Stimulated activated naive CD4-positive, alpha-beta T cell (primary cell): ENCODE measurements around the gene GAL.

Source experiments
- DNase-seq, 6 experiments: peaks; one replicate each; lab custom pipeline; 2025; lab: John Stamatoyannopoulos, UW

The GAL gene

GRCh38 chr11:68658661-68659060 lies 25.7 kb upstream of the GAL start:
- DNase-seq: no peak

DNA sequence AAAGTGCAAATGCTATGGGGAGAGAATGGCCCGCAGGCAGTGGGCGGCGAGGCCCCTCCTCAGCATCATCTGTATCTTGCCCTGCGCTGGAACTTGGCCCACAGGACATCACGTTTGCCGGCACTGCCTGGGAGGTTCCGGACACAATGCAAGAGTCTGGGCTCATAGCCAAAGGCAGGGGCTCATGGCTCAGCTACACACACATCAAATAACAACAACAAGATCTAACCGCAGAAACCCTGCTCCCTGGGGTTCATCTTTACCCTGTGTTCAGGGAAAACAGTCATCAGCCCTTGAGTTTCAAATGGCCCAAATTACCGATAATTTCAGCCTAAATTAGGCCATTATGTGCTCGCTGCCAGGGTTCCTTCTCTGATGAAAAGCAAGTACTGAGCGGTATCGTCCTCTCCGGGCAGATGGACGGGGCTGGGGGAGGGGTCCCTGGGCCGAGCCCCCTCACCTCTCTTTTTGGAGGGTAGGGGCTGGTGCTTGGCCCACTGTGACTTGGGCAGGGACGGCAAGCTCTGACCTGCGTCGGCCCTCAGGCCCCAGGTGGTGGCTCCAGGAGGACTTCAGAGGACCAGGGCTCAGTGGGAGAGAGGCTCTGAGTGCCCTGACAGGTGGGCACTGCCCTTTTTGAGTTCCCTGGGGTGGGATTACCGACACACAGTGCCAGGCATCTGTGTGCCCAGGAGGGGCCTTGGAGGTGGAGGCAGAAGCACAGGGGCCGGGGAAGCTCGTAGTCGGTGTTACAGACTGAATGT lies 25.0 kb upstream of the GAL start:
- DNase-seq: no peak

DNA sequence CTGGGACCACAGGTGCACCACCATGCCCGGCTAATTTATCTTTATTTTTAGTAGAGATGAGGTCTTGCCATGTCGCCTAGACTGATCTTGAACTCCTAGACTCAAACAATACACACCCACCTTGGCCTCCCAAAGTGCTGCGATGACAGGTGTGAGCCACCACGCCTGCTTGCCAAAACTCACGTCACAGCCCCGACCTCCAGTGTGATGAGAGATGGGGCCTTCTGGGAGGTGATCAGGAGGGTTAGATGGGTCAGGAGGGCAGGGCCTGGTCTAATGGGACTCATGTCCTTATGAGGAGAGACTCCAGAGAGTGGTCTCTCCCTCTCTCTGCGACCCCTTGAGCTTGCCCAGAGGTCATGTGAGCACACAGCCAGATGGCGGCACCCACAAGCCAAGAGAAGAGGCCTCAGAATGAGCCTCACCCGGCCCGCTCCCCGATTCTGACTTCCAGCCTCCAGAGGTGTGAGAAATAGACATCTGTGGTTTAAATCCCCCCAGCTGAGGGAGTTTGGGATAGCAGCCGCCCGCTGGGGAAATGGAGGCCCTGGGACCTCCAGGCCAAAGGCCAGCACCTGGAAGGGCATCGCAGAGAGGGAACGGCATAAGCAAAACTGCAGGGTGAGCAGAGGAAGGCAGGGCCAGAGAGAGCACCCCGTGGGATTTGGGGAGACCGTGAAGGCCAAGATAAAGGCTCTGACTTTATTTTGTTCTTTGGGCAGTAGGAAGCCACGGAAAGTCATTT lies 24.1 kb upstream of the GAL start:
- no peak for DNase-seq

DNA sequence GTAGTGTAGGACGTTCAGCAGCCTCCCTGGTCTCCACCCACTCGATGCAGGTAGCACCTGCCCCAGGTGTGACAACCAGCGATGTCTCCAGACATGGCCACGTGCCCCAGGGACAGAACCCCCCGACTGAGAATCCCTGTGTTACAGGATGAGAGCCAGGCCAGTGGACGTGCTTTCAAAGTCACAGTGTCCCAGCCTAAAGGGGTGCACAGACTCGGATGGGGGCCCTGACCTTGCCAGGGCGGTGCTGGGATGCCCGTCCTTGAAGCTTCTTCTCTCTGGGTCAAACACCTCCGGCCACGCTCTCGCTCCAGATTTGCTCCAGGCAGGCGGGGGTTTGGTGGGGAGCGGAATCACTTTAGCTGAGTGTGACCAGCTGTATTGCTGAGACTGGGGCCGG lies 23.3 kb upstream of the GAL start:
- DNase-seq: no peak

DNA sequence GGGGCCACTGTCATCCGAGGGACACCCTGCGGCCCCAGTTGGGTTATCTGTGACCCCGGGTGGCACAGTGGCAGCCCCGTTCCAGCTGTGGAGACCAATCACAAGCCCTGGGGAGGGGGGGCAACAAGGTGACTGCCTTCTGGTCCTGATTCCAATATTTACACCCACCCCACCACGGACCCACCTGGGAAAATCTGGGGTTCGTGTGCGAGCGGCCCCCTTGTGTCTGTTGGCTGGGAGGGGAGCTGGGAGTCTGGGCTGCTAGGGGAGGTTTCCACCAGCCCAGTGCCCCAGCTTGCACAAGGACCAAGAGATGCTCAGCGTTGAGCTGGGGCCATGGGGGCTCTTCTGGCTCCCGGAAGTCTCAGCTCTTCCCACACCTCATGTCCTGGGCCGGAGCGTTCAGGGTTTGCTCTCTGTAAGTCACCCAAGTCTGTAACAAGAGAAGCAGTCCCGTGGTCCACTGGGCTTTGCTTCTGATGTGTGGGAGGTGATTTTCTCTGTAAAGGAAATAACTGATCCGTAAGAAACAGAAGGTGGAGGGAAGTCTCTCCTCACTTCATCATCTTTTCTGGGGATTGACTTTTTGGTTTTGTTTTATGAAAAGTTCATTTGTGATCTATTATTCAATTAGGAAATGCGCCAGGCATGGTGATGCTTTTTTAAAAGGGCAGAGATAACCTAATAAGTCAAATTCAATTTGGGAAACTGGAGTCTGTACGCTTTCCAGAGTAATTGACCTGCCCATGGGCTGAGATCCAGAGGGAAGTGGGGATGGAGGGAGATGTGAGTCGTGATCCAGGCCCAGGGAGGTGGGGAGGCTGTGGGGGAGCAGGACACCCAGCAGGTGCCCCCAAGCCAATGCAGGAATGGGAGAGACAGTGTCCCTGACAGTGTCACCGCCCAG lies 22.4 kb upstream of the GAL start:
- no peak for DNase-seq

- no peak for DNase-seq
Measured at GRCh38 chr11:68663482-68664010, 20.8 kb upstream of the GAL start.

DNA sequence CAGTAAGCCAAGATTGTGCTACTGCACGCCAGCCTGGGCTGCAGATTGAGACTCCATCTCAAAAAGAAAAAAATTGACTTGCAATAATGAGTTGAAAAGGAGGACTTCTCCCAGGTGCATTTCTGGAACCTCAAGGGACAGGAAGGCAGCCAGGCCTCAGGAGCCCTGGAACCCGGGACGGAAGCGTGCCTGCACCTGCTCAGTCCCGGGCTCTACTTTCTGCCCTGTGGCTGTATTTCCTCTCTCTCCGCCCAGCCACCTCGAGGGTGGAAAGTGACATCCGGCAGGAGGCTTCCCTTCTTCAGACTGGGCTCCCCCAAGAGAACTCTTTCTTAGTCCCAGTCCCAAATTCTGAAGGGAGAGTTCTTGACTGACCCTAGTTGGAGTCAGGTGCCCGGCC lies 20.2 kb upstream of the GAL start:
- DNase-seq: no peak

GRCh38 chr11:68664906-68665305 lies 19.4 kb upstream of the GAL start:
- no peak for DNase-seq

DNA sequence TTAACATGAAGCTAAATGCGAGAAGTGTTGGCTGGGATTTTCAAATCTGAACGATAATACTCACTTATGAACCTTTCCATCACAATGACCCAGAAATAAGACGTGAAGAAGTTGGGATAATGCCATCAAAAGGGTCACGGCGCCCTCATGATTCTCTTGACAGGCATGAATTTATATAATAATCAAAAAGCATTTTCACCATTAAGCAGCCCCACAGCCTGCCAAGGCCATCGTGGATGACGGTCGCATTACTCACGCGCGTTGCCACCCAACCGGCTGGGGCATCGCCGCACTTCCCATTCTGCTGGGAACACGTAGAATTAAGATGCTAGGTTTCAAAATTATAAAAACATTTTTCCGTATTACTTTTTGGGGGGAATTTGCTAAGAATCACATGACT lies 18.9 kb upstream of the GAL start:
- DNase-seq: no peak

DNA sequence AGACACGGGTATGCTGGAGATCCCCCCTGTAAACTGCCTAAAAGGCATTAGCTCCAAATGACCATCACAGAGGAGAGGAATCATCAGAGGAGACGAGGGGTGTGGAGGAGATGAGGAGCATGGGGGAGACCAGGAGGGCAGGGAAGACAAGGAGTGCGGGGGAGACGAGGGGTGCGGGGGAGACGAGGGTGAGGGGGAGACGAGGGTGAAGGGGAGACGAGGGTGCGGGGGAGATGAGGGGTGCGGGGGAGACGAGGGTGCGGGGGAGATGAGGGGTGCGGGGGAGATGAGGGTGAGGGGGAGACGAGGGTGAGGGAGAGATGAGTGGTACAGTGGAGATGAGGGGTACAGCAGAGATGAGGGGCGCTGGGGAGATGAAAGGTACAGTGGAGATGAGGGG lies 17.5 kb upstream of the GAL start:
- no peak for DNase-seq

DNA sequence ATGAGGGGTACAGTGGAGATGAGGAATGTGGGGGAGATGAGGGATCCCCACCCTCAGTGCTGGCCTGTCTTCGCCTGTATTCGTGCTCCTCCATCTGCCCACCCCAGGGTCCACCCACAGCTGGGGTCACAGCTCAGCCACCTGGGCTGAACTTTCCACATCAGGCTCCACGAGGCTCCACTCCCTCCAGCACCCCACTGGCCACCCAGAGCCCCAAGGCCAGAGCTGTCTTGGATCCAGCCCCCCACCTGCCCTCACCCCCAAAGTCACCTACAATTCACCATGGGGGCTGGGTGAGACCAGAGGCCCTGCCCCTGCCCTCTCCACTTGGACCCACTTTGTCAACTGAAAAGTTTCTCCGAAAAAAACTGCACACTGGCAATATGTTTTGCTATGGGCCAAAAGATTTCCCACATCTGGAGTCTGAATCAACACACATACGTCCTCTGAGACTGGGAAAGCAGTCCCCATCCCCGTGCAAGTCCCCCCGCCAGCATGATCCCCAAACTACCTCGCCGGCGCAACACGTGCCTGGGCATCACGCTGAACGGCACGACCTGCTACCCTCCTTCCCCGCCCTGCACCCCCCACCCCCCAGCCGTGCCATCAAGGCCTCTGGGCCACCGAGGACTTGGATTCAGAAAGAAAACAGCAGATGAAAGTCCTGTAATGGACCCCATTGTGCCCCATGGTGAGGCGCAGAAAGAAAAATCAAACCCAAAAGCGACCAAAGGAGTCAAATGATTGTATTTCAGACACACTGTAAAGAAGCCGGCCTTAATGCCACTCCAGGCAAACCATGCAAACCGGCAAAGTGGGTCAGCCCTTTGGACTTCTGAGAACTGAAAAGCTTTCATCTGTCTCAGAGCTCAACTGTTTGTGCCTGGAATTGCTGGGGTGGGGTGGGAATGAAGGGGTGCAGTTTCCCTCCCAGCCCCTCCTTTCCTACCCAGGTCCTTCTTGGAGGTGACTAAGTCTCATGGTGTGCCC lies 16.5 kb upstream of the GAL start:
- no peak for DNase-seq

- no peak for DNase-seq
Measured at GRCh38 chr11:68669301-68670090, 14.8 kb upstream of the GAL start.

DNA sequence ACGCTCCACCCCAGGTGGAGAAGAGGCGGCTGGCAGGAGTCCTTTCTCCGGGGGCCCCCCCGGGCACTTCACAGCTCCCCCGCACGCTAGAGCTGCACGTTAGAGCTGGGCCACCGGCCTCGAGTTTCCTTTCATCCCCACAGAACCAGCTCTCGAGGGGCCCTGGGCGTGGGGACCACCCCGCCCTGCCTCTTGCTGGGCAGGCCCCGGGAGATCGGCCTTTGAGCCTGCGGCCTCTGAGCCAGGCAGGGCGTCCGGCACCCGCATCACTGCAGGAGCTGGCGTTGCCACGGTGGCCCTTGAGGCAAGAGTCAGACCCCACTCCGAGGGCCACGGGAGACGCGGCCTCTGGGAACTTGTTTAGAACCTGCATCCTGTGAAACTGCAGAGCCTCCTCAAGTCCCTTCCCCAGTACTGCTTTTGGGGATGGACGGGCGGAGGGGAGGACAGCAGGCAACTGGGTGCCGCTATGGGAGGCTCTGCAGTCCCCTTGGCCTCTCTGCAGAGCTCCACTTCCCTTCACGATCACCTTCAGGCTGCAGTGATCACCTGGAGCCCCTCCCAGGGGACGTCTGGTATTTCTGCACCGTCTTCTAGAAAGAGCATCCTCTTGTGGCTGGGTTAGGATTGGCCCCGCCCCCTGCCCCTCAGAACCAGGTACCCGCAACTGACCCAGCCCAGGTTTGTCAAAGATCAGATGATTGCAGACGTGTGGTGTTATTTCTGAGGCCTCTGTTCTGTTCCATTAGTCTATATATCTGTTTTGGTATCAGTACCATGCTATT lies 13.9 kb upstream of the GAL start:
- DNase-seq: no peak

- DNase-seq: no peak
Measured at GRCh38 chr11:68673306-68673945, 10.9 kb upstream of the GAL start.

DNA sequence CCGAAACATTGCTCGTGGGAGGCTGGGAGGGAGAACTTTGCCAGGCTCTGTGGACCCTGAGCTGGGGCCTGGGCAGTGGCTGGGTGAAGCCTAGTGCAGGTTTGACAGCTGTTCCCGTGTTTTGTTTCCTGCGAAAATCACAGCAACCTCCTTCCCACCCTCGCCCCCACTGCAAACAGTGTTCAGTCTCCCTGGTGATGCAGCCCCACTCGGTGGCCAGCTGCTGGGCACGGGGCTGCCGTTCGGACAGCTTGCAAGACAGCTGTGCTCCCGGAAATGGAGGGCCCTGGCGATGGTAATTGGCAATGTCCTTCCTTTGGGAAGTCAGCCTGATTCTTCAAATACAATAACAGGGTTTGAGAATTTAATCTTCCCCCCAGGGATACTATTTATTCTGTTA lies 10.4 kb upstream of the GAL start:
- no peak for DNase-seq

GRCh38 chr11:68674461-68674860 lies 9.9 kb upstream of the GAL start:
- no peak for DNase-seq

DNA sequence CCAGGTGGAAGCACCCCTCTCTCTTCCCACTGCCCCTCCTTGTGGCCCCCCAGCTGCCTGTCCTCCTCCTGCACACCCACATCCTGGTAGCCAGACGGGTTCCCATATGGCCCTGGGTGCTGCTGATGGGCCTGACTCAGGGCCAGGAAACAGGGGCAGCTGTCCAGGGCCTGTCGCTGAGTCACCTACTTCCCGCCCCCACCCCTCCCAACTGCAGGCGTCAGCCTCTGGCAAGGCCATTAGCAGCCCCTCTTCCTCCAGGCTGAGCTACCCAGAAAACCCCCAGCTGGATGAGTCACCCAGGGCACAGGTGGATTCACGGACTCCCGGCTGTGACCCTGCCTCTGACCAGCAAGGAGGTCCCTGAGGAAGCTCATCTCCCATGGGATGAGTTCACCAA lies 6.9 kb upstream of the GAL start:
- no peak for DNase-seq

GRCh38 chr11:68678031-68678441 lies 6.3 kb upstream of the GAL start:
- DNase-seq: no peak
